ENCODE measurements around the gene THAP7.

THAP7 gene

DNA sequence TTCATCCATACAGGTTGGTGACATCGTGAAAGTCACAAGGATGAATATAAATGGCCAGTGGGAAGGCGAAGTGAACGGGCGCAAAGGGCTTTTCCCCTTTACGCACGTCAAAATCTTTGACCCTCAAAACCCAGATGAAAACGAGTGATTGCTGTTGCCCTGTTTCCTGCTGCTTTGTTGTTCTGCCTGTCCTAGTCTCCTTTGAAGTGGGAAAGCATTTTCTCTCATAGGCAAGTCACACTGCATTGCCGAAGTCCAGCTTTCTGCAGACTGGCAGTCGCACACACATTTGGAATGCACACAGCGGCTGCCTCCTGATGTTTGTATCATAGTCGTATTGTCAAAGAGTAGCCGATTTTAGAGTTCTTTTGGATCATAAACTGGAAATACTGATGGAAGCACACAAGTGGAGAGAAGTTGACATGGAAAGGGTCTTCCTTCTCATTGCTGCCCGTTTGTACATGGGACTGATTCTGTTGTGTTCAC lies 52.2 kb downstream of the THAP7 start:
- FAIRE-seq, result peak; percentile 40
- no peak for DNase-seq (ENCODE audit: low spot score)

Data from urothelium cell line (cell line).